Dermis blood vessel endothelial cell (primary cell): ENCODE data around the gene SLC51B. TPM values are rescaled to one million over a fixed set of nuclear protein-coding genes. Genes with fewer than 3 reads are reported as not detected.
"Not testable (repeated sequence)": the region's sequence is repeated elsewhere in the genome, so short reads cannot be mapped to it uniquely, and the experiment has no call there.

Source experiments
- DNase-seq: peaks from one replicate; pipeline ENCODE4 v3.0.0; 2010
- total RNA-seq: library from RNA; depleted of rRNA; stranded (reverse); fragments of >200 nt; gene quantifications from 2 replicates; pipeline ENCODE4 v1.2.3, GENCODE V29; 2014

SLC51B gene
- total RNA-seq, 1 donor from 2014 or later, result not detected

DNA sequence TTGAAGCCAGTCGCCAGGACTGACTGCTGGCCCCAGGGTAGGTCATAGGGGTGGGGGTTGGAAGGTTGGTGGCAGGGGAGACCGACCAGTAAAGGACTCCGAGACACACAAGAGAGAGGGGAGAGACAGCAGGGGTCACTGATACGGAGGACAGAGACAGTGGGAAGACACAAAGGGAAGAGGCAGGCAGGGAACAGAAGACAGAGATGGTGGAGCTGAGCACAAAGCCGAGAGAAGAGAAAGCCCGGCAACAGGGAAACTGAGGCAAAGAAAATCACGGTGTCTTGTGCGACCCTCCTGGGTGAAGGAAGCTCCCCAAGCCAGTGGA is 22.1 kb downstream of the SLC51B start:
- no peak for DNase-seq

DNA sequence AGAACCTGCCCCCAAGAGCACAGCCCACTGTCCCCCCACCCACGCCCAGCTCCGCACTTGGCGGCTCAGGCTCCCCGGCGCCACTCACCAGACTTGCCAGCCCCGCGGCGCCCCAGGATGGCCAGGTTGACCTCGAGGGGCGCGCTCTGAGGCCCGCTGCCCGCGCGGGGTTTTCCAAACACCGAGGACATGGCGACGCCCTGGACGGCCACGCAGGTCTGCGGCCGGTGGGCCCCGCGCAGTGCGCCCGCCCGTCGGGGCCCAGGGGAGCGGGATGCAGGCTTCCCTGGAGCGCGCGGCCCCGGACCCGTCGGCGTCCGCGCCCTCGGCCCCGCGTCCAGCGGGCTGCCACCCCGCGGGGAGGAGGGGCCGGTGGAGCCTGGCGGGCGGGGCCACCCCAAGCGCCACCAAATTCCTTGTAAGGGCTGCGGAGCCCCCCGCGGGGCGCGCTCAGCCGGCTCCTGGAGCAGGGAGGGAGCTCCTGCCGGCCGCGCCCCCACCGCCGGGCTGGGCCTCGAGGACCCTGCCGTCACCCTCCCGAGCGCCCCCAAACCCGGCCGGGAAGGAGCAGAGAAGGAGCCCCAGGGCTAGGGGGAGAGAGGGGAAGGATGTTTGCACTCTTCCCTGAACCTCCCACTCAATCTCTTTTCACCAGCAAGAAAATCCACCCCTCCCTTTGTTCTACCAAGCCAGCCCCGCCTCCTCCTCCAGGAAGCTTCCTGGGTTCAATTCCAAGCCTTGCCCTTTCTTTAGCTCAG is 22.6 kb downstream of the SLC51B start, which contains the start of gene RASL12:
TSS of gene RASL12 (minus strand) at position 347 of the 758 bp plus-strand sequence. CDS start at position 191, 156 bp downstream.
- DNase-seq, result no peak

DNA sequence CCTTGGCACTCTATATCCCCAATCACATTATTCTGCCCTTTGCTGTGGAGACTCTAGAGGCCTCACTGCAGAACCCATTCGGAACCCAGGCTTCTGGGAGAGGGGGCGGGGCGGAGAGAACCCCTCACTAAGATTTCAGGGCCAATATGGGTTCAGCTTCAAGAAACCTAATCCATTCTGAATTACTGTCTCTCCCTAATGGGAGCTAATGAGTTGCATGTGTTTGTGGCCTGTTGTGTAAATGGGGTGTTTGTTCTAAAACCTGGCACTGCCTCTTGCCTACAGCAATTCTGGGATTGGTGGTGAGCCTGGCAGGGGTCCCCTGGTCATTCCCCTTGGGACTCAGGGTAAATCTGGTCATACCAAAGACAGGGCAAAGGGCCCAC is 23.2 kb downstream of the SLC51B start:
- no peak for DNase-seq

GRCh38 chr15:65069179-65069578 is 24.0 kb downstream of the SLC51B start:
- DNase-seq, result peak; percentile 22

DNA sequence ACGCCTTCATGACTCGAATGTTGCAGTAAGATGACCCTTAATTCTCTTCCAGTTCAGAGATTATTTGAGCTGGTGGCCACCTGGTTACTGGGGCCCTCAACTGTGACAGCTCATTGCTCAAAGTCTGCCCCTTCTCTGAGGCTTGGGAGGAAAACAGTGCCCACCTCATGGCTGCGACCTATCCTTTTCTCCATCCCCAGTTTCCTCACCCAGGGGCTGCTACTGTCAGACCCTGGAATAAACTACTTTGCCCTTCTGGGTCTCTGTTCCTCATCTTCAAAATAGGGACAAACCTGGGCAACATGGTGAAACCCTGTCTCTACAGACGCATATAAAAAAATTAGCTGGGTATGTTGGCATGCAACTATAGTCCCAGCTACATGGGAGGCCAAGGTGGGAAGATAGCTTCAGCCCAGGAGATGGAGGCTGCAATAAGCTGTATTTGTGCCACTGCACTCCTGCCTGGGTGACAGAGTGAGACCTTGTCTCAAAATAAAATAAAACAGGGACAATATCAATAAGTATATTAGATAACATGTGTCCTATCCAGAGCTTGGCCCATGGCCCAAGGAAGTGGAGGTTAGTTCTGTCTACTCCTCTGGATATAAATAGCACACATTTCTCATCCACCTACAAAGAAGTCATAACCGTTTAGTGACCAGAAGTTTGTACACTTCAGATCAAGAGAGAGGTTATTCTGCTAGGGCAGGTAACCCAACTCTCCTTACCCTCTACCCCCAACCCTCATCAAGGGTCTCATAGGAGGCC is 24.8 kb downstream of the SLC51B start:
- no peak for DNase-seq

DNA sequence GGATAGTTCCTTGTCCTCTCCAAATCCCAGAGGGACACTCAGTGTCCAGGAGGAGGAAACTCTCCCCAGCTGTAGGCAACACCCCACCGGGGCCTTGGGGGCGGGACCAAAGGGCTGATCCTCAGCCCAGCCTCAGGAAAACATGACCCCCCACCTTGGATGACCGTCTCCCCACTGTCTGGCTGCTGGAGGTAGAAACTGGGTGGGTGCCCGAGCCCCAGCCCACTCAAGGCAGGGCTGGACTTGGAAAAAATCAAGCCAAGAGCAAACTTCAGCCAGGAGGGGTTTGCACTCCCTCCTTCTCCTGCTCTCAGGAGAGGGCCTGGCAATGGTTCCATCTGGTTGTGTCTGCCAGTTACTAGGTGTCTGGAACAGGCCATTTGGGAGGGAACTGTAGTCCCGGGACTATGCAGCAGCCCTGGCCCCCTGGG is 26.2 kb downstream of the SLC51B start:
- no peak for DNase-seq

DNA sequence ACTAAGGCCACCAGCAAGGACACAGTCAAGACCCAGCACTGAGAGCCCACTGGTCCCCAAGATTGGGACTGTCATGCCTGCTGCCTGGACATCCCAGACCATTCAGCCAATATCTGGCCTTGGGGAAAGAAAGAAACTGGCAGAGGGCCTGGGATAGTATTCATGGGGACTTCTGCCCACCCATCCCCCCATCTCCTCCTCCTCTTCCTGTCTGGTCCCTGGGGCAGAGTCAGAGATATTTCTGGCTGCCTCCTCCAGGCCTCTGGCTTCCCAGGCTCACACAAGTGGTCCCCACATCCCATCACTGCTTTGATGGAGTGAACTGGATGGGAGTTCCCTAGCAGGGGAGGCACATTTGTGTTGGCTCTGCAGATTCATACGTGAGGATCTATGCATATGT is 26.8 kb downstream of the SLC51B start:
- no peak for DNase-seq

- DNase-seq, result no peak
Measured at GRCh38 chr15:65072617-65073016, 27.4 kb downstream of the SLC51B start.

DNA sequence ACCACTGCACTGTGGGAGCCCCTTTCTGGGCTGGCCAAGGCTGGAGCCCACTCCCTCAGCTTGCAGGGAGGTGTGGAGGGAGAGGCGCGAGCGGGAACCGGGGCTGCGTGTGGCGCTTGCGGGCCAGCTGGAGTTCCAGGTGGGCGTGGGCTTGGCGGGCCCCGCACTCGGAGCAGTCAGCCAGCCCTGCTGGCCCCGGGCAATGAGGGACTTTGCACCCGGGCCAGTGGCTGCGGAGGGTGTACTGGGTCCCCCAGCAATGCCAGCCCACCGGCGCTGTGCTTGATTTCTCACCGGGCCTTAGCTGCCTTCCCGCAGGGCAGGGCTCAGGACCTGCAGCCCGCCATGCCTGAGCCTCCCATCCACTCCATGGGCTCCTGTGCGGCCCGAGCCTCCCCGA is 29.8 kb downstream of the SLC51B start:
- DNase-seq, result not testable (repeated sequence)

GRCh38 chr15:65075607-65076395 is 30.6 kb downstream of the SLC51B start:
- not testable (repeated sequence) for DNase-seq

DNA sequence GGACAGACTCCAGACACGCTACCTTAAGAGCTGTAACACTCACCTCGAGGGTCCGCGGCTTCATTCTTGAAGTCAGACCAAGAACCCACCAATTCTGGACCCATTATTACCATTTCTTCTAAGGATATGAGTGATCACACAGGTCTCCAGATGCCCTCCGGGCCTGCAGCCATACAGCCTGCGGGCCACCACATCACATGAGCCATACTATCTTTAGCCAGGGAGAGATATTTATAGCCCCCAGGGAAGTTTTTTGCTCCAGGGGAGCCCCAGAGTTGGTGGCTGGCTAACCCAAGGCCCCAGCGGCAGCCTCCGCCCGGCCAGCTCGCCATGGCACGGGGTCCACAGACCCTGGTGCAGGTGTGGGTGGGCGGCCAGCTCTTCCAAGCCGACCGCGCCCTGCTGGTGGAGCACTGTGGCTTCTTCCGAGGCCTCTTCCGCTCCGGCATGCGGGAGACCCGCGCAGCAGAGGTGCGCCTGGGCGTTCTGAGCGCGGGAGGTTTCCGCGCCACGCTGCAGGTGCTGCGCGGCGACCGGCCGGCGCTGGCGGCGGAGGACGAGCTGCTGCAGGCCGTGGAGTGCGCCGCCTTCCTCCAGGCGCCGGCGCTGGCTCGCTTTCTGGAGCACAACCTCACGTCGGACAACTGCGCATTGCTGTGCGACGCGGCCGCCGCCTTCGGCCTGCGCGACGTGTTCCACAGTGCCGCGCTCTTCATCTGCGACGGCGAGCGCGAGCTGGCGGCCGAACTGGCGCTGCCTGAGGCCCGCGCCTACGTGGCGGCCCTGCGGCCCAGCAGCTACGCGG is 31.5 kb downstream of the SLC51B start, which contains the start of gene KBTBD13:
TSS of gene KBTBD13 (plus strand) at position 261 of the 805 bp plus-strand sequence. CDS start at position 331, 70 bp downstream.
- DNase-seq, result no peak

- DNase-seq, result no peak
Measured at GRCh38 chr15:65077291-65077980, 32.2 kb downstream of the SLC51B start.

- peak; percentile 83 for DNase-seq
Measured at GRCh38 chr15:65077981-65078352, 32.8 kb downstream of the SLC51B start.

GRCh38 chr15:65079580-65079979 is 34.4 kb downstream of the SLC51B start:
- no peak for DNase-seq

GRCh38 chr15:65081270-65081669 is 36.1 kb downstream of the SLC51B start:
- DNase-seq, result no peak

GRCh38 chr15:65081758-65082157 is 36.6 kb downstream of the SLC51B start:
- no peak for DNase-seq

GRCh38 chr15:65082303-65082953 is 37.2 kb downstream of the SLC51B start:
- no peak for DNase-seq

- no peak for DNase-seq
Measured at GRCh38 chr15:65083262-65083701, 38.1 kb downstream of the SLC51B start.

DNA sequence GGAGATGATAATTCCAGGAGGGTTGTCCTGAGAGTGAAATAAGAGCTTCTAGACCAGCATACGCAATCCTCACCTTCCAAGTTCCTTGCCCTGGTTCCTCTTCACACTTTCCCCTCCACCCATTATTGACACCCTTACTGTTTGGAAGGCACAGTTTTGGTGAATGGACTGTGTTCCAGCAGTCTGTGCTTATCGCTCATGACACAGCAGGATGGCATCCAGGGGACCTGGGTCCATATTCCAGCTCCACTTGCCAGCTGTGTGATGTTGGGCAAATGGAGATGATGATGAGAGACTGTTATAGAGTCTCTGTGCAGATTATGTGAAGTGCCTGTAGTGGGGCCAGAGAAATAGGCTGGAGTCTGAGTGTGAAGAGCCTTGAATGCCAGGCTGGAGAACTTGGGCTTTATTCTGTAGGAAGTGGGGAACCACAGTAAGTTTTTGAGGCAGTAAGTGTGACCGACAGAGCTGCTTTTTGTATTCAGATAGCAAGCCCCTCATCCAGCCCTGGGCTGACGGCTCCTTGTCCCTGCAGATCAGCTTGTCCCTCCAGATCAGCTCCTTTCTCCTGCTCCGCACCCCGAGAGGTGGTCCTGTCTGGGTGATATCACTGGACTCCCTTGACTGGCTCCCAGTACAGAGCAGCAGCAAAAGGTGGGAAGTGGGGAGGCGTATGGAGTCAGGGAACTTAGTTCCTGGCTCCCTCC is 39.5 kb downstream of the SLC51B start:
- no peak for DNase-seq

GRCh38 chr15:65085207-65085753 is 40.1 kb downstream of the SLC51B start:
- no peak for DNase-seq
